ENCODE measurements around the gene SLC10A7. TPM values are rescaled to one million over a fixed set of nuclear protein-coding genes. Genes with fewer than 3 reads are reported as not detected.
"Not testable (repeated sequence)": the region's sequence is repeated elsewhere in the genome, so short reads cannot be mapped to it uniquely, and the experiment has no call there.

Gene SLC10A7
- total RNA-seq, 2 experiments from 2014 or later, result 10.7 to 11.0 TPM

DNA sequence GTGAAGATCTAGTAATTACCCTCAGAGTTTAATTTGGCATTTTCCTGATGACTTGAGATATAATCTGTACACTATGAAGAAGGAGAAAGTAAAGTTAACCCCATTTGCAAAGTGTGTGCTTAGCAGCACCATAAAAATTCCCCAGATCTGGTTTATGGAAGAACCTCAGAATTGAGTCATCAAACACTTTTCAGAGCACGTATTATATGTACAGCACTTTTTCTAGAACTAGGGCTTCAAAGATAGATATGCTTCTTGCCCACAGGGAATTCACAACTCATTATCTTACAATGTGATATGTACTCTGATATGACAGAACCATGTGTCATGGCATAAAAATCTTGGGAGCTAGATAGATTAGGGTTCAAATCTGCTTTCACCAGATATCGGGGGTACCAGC, 150.9 kb downstream of the SLC10A7 start:
- intact Hi-C loops (cut with micrococcal nuclease), result no loop called here
- Mint-ChIP-seq H3K27ac (no peak overlapping the region), H3K9me3 (no peaks in the 10 kb centered on the region), H3K4me3 (no peak overlapping the region), H3K4me1 (ENCODE audit: low read depth) (peaks cover 1% of the 10 kb centered on the region), H3K36me3 (ENCODE audit: low read depth) (no peaks in the 10 kb centered on the region), H3K27me3 (no peaks in the 10 kb centered on the region)
- DNase-seq, result no peak
- ATAC-seq, result no peak
- POLR2A ChIA-PET, result no interaction called here
- TF ChIP-seq, protein P1, sequence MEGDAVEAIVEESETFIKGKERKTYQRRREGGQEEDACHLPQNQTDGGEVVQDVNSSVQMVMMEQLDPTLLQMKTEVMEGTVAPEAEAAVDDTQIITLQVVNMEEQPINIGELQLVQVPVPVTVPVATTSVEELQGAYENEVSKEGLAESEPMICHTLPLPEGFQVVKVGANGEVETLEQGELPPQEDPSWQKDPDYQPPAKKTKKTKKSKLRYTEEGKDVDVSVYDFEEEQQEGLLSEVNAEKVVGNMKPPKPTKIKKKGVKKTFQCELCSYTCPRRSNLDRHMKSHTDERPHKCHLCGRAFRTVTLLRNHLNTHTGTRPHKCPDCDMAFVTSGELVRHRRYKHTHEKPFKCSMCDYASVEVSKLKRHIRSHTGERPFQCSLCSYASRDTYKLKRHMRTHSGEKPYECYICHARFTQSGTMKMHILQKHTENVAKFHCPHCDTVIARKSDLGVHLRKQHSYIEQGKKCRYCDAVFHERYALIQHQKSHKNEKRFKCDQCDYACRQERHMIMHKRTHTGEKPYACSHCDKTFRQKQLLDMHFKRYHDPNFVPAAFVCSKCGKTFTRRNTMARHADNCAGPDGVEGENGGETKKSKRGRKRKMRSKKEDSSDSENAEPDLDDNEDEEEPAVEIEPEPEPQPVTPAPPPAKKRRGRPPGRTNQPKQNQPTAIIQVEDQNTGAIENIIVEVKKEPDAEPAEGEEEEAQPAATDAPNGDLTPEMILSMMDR (IDR thresholded peaks at IDR 0.05), result no peak
- CTCF ChIA-PET, result no interaction called here

DNA sequence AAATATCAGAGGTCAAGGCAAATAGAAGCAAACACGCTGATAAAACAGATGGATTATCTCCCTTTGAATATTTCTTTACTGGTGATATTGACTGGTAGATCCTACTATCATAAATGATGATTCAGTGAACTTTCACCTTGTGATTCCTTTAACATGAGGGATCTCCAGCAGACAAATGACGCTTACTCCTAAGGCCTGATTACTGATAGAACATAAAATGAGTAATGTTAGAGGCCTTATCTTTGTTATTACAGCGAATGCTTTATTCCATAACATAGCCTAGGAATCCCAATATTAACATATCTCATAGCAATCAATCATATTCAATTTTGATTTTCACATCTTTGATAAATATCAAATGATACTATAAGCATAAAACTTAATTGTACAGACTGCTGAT, 152.3 kb downstream of the SLC10A7 start:
- peaks cover under 1% of the 10 kb centered on the region for H3K9me3 Mint-ChIP-seq
- CTCF ChIA-PET, result no interaction called here

DNA sequence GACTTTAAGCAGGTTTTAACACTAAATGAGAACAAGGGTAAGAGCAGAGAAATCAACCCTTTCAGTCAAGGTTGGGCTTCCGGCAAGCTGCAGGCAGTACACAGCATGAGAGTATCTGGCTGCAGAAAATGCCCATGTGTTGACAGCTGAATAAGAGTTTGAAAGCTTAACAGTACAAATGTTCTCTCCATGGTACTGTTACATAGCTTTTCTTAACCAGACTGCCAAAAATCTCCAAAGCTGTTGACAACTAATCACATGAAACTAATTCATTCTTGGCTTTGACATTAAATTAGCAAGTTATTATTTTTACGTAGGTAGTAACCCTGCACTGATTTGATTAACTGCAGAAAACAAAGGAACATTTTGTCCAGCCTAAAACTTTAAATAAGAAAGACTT, 153.5 kb downstream of the SLC10A7 start:
- intact Hi-C loops (cut with micrococcal nuclease), result no loop called here
- Mint-ChIP-seq H3K36me3 (ENCODE audit: low read depth) (peaks cover 5% of the 10 kb centered on the region), H3K4me1 (ENCODE audit: low read depth) (peaks cover 1% of the 10 kb centered on the region), H3K27me3 (no peaks in the 10 kb centered on the region), H3K9me3 (peaks cover 11% of the 10 kb centered on the region), H3K27ac (no peak overlapping the region), H3K4me3 (no peak overlapping the region)
- ATAC-seq (no peak), DNase-seq (no peak)
- TF ChIP-seq, protein P1 (IDR thresholded peaks at IDR 0.05), result no peak
- ChIA-PET POLR2A (interaction anchor here (0.6 kb wide), 1 partner anchor 478 kb away, joined by 3 read pairs; no protein-coding TSS in a partner anchor), CTCF (interaction anchor here (1.3 kb wide), 1 partner anchor 729 kb away, joined by 4 read pairs; no protein-coding TSS in a partner anchor)

More for the DNA sequence above, 152.3 kb downstream of the SLC10A7 start:
- intact Hi-C loops (cut with micrococcal nuclease), result no loop called here
- H3K4me3 Mint-ChIP-seq, result no peak overlapping the region
- POLR2A ChIA-PET, result no interaction called here
- no peaks in the 10 kb centered on the region for H3K27me3 Mint-ChIP-seq
- no peak overlapping the region for H3K27ac Mint-ChIP-seq
- TF ChIP-seq, protein P1 (IDR thresholded peaks at IDR 0.05), result no peak
- no peak for DNase-seq
- H3K36me3 Mint-ChIP-seq (ENCODE audit: low read depth), result no peaks in the 10 kb centered on the region
- H3K4me1 Mint-ChIP-seq (ENCODE audit: low read depth), result peaks cover 1% of the 10 kb centered on the region
- no peak for ATAC-seq

DNA sequence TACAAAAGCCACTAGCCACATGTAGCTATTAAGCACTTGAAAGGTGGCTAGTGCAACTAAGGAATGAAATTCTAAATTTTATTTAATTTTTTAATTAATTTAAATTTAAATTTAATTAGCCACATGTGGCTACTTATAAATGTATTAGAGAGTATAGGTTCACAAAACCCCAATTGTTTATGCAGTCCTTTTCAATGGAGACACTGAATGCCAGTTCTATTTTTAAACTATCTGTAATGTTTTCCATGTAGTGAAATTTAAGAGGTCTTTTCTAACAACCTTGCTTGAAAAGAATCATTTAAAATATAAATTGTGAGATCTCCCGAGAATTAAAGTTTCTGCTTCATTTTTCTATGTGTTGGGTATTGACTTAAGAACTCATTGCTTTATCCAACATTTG, 154.4 kb downstream of the SLC10A7 start:
- H3K27ac Mint-ChIP-seq, result no peak overlapping the region
- intact Hi-C loops (cut with micrococcal nuclease), result no loop called here

DNA sequence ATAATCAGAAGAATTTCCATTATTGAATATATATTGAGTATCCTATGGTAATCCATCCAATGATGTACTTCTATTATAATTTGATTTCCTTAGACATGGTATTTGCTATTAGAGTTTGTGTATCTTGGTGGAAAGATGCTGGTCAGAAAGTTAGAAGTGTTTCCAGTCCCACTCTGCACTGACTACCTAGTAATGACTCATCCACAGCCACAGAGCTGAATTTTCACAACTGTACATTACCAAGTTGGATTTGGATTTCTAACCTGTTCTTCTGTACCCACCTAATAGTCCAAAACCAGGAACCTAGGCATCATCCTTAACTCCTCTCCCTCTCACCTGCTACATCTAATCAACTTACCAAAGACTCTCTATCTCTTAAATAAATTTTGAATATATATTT, 162.0 kb downstream of the SLC10A7 start:
- CTCF ChIA-PET, result no interaction called here
- peaks cover 23% of the 10 kb centered on the region for H3K9me3 Mint-ChIP-seq

More for the DNA sequence above, 154.4 kb downstream of the SLC10A7 start:
- POLR2A ChIA-PET, result no interaction called here
- Mint-ChIP-seq H3K27me3 (no peaks in the 10 kb centered on the region), H3K9me3 (peaks cover 16% of the 10 kb centered on the region), H3K4me3 (no peak overlapping the region), H3K4me1 (ENCODE audit: low read depth) (peaks cover 1% of the 10 kb centered on the region), H3K36me3 (ENCODE audit: low read depth) (peaks cover 9% of the 10 kb centered on the region)
- no peak for DNase-seq
- ATAC-seq, result no peak
- TF ChIP-seq, protein P1 (IDR thresholded peaks at IDR 0.05), result no peak
- CTCF ChIA-PET, result no interaction called here

DNA sequence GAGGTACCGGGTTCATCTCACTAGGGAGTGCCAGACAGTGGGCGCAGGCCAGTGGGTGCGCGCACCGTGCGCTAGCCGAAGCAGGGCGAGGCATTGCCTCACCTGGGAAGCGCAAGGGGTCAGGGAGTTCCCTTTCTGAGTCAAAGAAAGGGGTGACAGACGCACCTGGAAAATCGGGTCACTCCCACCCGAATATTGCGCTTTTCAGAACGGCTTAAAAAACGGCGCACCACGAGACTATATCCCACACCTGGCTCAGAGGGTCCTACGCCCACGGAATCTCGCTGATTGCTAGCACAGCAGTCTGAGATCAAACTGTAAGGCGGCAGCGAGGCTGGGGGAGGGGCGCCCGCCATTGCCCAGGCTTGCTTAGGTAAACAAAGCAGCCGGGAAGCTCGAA, 171.6 kb downstream of the SLC10A7 start:
- DNase-seq; H3K4me3 Mint-ChIP-seq; CTCF ChIA-PET; H3K9me3 Mint-ChIP-seq; ATAC-seq; H3K27ac Mint-ChIP-seq; intact Hi-C loops (cut with micrococcal nuclease); H3K36me3 Mint-ChIP-seq (ENCODE audit: low read depth); H3K27me3 Mint-ChIP-seq; POLR2A ChIA-PET: not testable (repeated sequence)
- peaks cover 16% of the 10 kb centered on the region for H3K4me1 Mint-ChIP-seq (ENCODE audit: low read depth)

More for the DNA sequence above, 162.0 kb downstream of the SLC10A7 start:
- Mint-ChIP-seq H3K4me1 (ENCODE audit: low read depth) (no peaks in the 10 kb centered on the region), H3K27ac (no peak overlapping the region), H3K27me3 (no peaks in the 10 kb centered on the region), H3K4me3 (no peak overlapping the region), H3K36me3 (ENCODE audit: low read depth) (peaks cover 15% of the 10 kb centered on the region)
- DNase-seq (no peak), ATAC-seq (no peak)
- POLR2A ChIA-PET, result no interaction called here
- TF ChIP-seq, protein P1 (IDR thresholded peaks at IDR 0.05), result no peak
- intact Hi-C loops (cut with micrococcal nuclease), result no loop called here

All from activated CD8-positive, alpha-beta T cell treated with anti-CD3 and anti-CD28 coated beads for 36 hours (primary cell).